ENCODE results near the gene RNF114. TPM values are rescaled to one million over a fixed set of nuclear protein-coding genes. Genes with fewer than 3 reads are reported as not detected.
A peak's percentile ranks its signal among the peaks of the same experiment; 100 is the strongest.

The RNF114 gene
- total RNA-seq (100 to 1,000 TPM in 2 of 5 donors, 10 to 100 TPM in 3; 83.5 to 109 (median 95.7) TPM), total RNA-seq (76.6 to 158 (median 120) reads per million in 29 experiments)
- 71.9 TPM for total RNA-seq (2013)

- Histone ChIP-seq H3K4me3 (ENCODE audit: control insufficient read depth in 1 of 2, extremely low read depth in 1 of 2, low read length in 1 of 2) (peak within 1 kb of the TSS; percentile 99 to 100), H3K27ac (ENCODE audit: low read length) (peak within 1 kb of the TSS; percentile 90), H3K4me1 (ENCODE audit: control insufficient read depth in 1 of 2, extremely low read depth in 1 of 2, insufficient read depth in 2 of 2, low read length in 2 of 2) (peaks cover 16 to 37% of the 10 kb centered on the region in 2 experiments), H3K27me3 (replicated peaks in 1 of 2; ENCODE audit: control insufficient read depth in 2 of 2, extremely low read depth in 1 of 2, insufficient read depth in 2 of 2, low read length in 1 of 2) (no peaks in the 10 kb centered on the region), H3K9me3 (no peaks in the 10 kb centered on the region), H3K36me3 (ENCODE audit: control insufficient read depth in 2 of 2, extremely low read depth in 1 of 2, insufficient read depth in 1 of 2, low read length in 1 of 2) (peaks cover 0 to 13% of the 10 kb centered on the region in 2 donors)
- Mint-ChIP-seq H3K4me3 (peak within 1 kb of the TSS; percentile 87 to 97 (median 95)), H3K36me3 (peaks cover 9% of the 10 kb centered on the region), H3K4me1 (peaks cover 49 to 57% (median 51%) of the 10 kb centered on the region in 3 donors), H3K27me3 (no peaks in the 10 kb centered on the region), H3K9me3 (no peaks in the 10 kb centered on the region), H3K27ac (peak within 1 kb of the TSS; percentile 92 to 94)
- DNase-seq (peak; percentile 80 to 95 (median 88)), ATAC-seq (replicated peaks in 1 of 4) (peak; percentile 95 to 98 (median 96))
- under 1% methylated on average over 69 of the region's 79 CpGs for WGBS (ENCODE audit: insufficient coverage)
- POLR2A ChIA-PET, result interaction anchor here (0.6 to 1.6 kb wide), 6 partner anchors 10 to 660 kb away, joined by 3 to 8 read pairs (median 4); no protein-coding TSS in a partner anchor
- CTCF ChIA-PET, result interaction anchor here (0.6 to 2.4 kb wide), 4 partner anchors 20 to 211 kb away, joined by 3 to 10 read pairs (median 6); partner anchors contain the start of gene SPATA2 (in 1 of the 2)
Observed at GRCh38 chr20:49936153-49937026, at the start of gene RNF114. Gene RNF114, plus strand, starts transcription at chr20:49936397. Its CDS starts 16 bp downstream, at chr20:49936413.

GRCh38 chr20:49886571-49887213, 49.5 kb upstream of the RNF114 start:
- H3K9me3 ChIP-seq, result no peaks in the 10 kb centered on the region
- 98% methylated on average over 26 of the region's 30 CpGs for WGBS (ENCODE audit: insufficient coverage)
- no peaks in the 10 kb centered on the region for H3K27me3 ChIP-seq (replicated peaks in 1 of 2; ENCODE audit: control insufficient read depth in 2 of 2, extremely low read depth in 1 of 2, insufficient read depth in 2 of 2, low read length in 1 of 2)
- ATAC-seq (replicated peaks in 1 of 4) (no peak), DNase-seq (no peak)
- peaks cover 23 to 56% of the 10 kb centered on the region in 2 donors for H3K36me3 ChIP-seq (ENCODE audit: control insufficient read depth in 2 of 2, extremely low read depth in 1 of 2, insufficient read depth in 1 of 2, low read length in 1 of 2)
- H3K9me3 Mint-ChIP-seq, result no peaks in the 10 kb centered on the region
- H3K4me1 ChIP-seq (ENCODE audit: control insufficient read depth in 1 of 2, extremely low read depth in 1 of 2, insufficient read depth in 2 of 2, low read length in 2 of 2), result peaks cover 0 to 4% of the 10 kb centered on the region in 2 experiments
- no peak overlapping the region for H3K27ac ChIP-seq (ENCODE audit: low read length)
- H3K27ac Mint-ChIP-seq, result no peak overlapping the region
- H3K4me1 Mint-ChIP-seq, result peaks cover 0 to 11% (median 0%) of the 10 kb centered on the region in 3 donors
- ChIA-PET CTCF (interaction anchor here in 1 of 2 donors (0.6 to 0.7 kb wide), 2 partner anchors 20 to 87 kb away, joined by 3 to 4 read pairs; no protein-coding TSS in a partner anchor), POLR2A (interaction anchor here (0.5 to 0.6 kb wide), 2 partner anchors 11 to 176 kb away, joined by 3 to 4 read pairs; no protein-coding TSS in a partner anchor)
- peaks cover 46% of the 10 kb centered on the region for H3K36me3 Mint-ChIP-seq
- no peak overlapping the region for H3K4me3 Mint-ChIP-seq
- no peak overlapping the region for H3K4me3 ChIP-seq (ENCODE audit: control insufficient read depth in 1 of 2, extremely low read depth in 1 of 2, low read length in 1 of 2)
- H3K27me3 Mint-ChIP-seq, result no peaks in the 10 kb centered on the region

- Mint-ChIP-seq H3K27me3 (no peaks in the 10 kb centered on the region), H3K4me1 (peaks cover 0 to 11% (median 2%) of the 10 kb centered on the region in 3 donors), H3K4me3 (no peak overlapping the region), H3K9me3 (no peaks in the 10 kb centered on the region), H3K27ac (peak overlapping the region in 1 of 2 donors; percentile 20), H3K36me3 (peaks cover 41% of the 10 kb centered on the region)
- DNase-seq, result no peak
- ATAC-seq (replicated peaks in 1 of 4), result no peak
- Histone ChIP-seq H3K27me3 (replicated peaks in 1 of 2; ENCODE audit: control insufficient read depth in 2 of 2, extremely low read depth in 1 of 2, insufficient read depth in 2 of 2, low read length in 1 of 2) (no peaks in the 10 kb centered on the region), H3K4me1 (ENCODE audit: control insufficient read depth in 1 of 2, extremely low read depth in 1 of 2, insufficient read depth in 2 of 2, low read length in 2 of 2) (peaks cover 0 to 8% of the 10 kb centered on the region in 2 experiments), H3K9me3 (no peaks in the 10 kb centered on the region), H3K4me3 (ENCODE audit: control insufficient read depth in 1 of 2, extremely low read depth in 1 of 2, low read length in 1 of 2) (no peak overlapping the region), H3K36me3 (ENCODE audit: control insufficient read depth in 2 of 2, extremely low read depth in 1 of 2, insufficient read depth in 1 of 2, low read length in 1 of 2) (peaks cover 22 to 48% of the 10 kb centered on the region in 2 donors), H3K27ac (ENCODE audit: low read length) (no peak overlapping the region)
- ChIA-PET POLR2A (interaction anchor here (0.5 to 0.6 kb wide), 2 partner anchors 12 to 176 kb away, joined by 3 to 4 read pairs; no protein-coding TSS in a partner anchor), CTCF (no interaction called here)
- WGBS (ENCODE audit: insufficient coverage), result 91% methylated on average over 26 of the region's 32 CpGs
Observed at GRCh38 chr20:49887251-49888211, 48.7 kb upstream of the RNF114 start.

- no peak overlapping the region for H3K4me3 Mint-ChIP-seq
- DNase-seq (peak in 30 of 35 experiments; percentile 10 to 72 (median 44)), ATAC-seq (replicated peaks in 1 of 4) (peak in 3 of 4 experiments; percentile 41 to 60 (median 54))
- H3K36me3 Mint-ChIP-seq, result peaks cover 39% of the 10 kb centered on the region
- no peak overlapping the region for H3K27ac ChIP-seq (ENCODE audit: low read length)
- H3K4me1 Mint-ChIP-seq, result peaks cover 4 to 11% (median 8%) of the 10 kb centered on the region in 3 donors
- ChIA-PET POLR2A (no interaction called here), CTCF (interaction anchor here in 1 of 2 donors (0.6 kb wide), 1 partner anchor 83 kb away, joined by 4 read pairs; no protein-coding TSS in a partner anchor)
- no peaks in the 10 kb centered on the region for H3K9me3 ChIP-seq
- H3K9me3 Mint-ChIP-seq, result no peaks in the 10 kb centered on the region
- H3K27ac Mint-ChIP-seq, result no peak overlapping the region
- H3K27me3 ChIP-seq (replicated peaks in 1 of 2; ENCODE audit: control insufficient read depth in 2 of 2, extremely low read depth in 1 of 2, insufficient read depth in 2 of 2, low read length in 1 of 2), result no peaks in the 10 kb centered on the region
- H3K4me1 ChIP-seq (ENCODE audit: control insufficient read depth in 1 of 2, extremely low read depth in 1 of 2, insufficient read depth in 2 of 2, low read length in 2 of 2), result peaks cover 0 to 17% of the 10 kb centered on the region in 2 experiments
- H3K4me3 ChIP-seq (ENCODE audit: control insufficient read depth in 1 of 2, extremely low read depth in 1 of 2, low read length in 1 of 2), result no peak overlapping the region
- 78% methylated on average over 17 of the region's 18 CpGs for WGBS (ENCODE audit: insufficient coverage)
- no peaks in the 10 kb centered on the region for H3K27me3 Mint-ChIP-seq
- peaks cover 17 to 41% of the 10 kb centered on the region in 2 donors for H3K36me3 ChIP-seq (ENCODE audit: control insufficient read depth in 2 of 2, extremely low read depth in 1 of 2, insufficient read depth in 1 of 2, low read length in 1 of 2)
Observed at GRCh38 chr20:49888212-49889000, 47.8 kb upstream of the RNF114 start.
